Measurements from ENCODE around the gene PTH1R.

The PTH1R gene

GRCh38 chr3:46871222-46871621, 6.3 kb upstream of the PTH1R start:
- WGBS (ENCODE audit: insufficient coverage, insufficient read length) = no CpG with 5 or more reads among the region's 10 CpGs
- Histone ChIP-seq H3K36me3 (ENCODE audit: control insufficient read depth, insufficient read depth, low read length) (no peaks in the 10 kb centered on the region), H3K27me3 (ENCODE audit: control insufficient read depth, insufficient read depth, low read length) (peaks cover 2% of the 10 kb centered on the region), H3K4me3 (ENCODE audit: low read length) (no peak overlapping the region), H3K27ac (ENCODE audit: low read length) (no peak overlapping the region), H3K4me1 (ENCODE audit: control insufficient read depth, insufficient read depth, low read length) (peaks cover 2% of the 10 kb centered on the region; the same call in 1 of the 2 replicates), H3K9me3 (ENCODE audit: control insufficient read depth, insufficient read depth, low read length) (no peaks in the 10 kb centered on the region)
- no peak for DNase-seq (ENCODE audit: low read depth, low spot score)

GRCh38 chr3:46873521-46873920, 4.0 kb upstream of the PTH1R start:
- WGBS (ENCODE audit: insufficient coverage, insufficient read length) = no CpG with 5 or more reads among the region's 5 CpGs
- DNase-seq (ENCODE audit: low read depth, low spot score) = no peak
- H3K9me3 ChIP-seq (ENCODE audit: control insufficient read depth, insufficient read depth, low read length) = no peaks in the 10 kb centered on the region
- peaks cover 2% of the 10 kb centered on the region for H3K27me3 ChIP-seq (ENCODE audit: control insufficient read depth, insufficient read depth, low read length)
- no peak overlapping the region for H3K4me3 ChIP-seq (ENCODE audit: low read length)
- H3K36me3 ChIP-seq (ENCODE audit: control insufficient read depth, insufficient read depth, low read length) = no peaks in the 10 kb centered on the region
- H3K4me1 ChIP-seq (ENCODE audit: control insufficient read depth, insufficient read depth, low read length) = peaks cover 2% of the 10 kb centered on the region; the same call in 1 of the 2 replicates
- H3K27ac ChIP-seq (ENCODE audit: low read length) = no peak overlapping the region

GRCh38 chr3:46874430-46874829, 3.1 kb upstream of the PTH1R start:
- peaks cover 1% of the 10 kb centered on the region; the same call in 1 of the 2 replicates for H3K4me1 ChIP-seq (ENCODE audit: control insufficient read depth, insufficient read depth, low read length)
- H3K4me3 ChIP-seq (ENCODE audit: low read length) = no peak overlapping the region
- WGBS (ENCODE audit: insufficient coverage, insufficient read length) = no CpG with 5 or more reads among the region's 18 CpGs
- no peak overlapping the region for H3K27ac ChIP-seq (ENCODE audit: low read length)
- no peak for DNase-seq (ENCODE audit: low read depth, low spot score)
- H3K27me3 ChIP-seq (ENCODE audit: control insufficient read depth, insufficient read depth, low read length) = peaks cover 9% of the 10 kb centered on the region
- H3K9me3 ChIP-seq (ENCODE audit: control insufficient read depth, insufficient read depth, low read length) = no peaks in the 10 kb centered on the region
- H3K36me3 ChIP-seq (ENCODE audit: control insufficient read depth, insufficient read depth, low read length) = no peaks in the 10 kb centered on the region

- Histone ChIP-seq H3K27ac (ENCODE audit: low read length) (no peak overlapping the region), H3K36me3 (ENCODE audit: control insufficient read depth, insufficient read depth, low read length) (no peaks in the 10 kb centered on the region), H3K4me3 (ENCODE audit: low read length) (no peak overlapping the region), H3K27me3 (ENCODE audit: control insufficient read depth, insufficient read depth, low read length) (peaks cover 20% of the 10 kb centered on the region), H3K9me3 (ENCODE audit: control insufficient read depth, insufficient read depth, low read length) (no peaks in the 10 kb centered on the region), H3K4me1 (ENCODE audit: control insufficient read depth, insufficient read depth, low read length) (no peaks in the 10 kb centered on the region)
- DNase-seq (ENCODE audit: low read depth, low spot score) = no peak
- no CpG with 5 or more reads among the region's 9 CpGs for WGBS (ENCODE audit: insufficient coverage, insufficient read length)
Measured at GRCh38 chr3:46875560-46875959, 2.0 kb upstream of the PTH1R start.

GRCh38 chr3:46876313-46877300, 914 bp upstream of the PTH1R start:
- Histone ChIP-seq H3K4me3 (ENCODE audit: low read length) (no peak overlapping the region), H3K4me1 (ENCODE audit: control insufficient read depth, insufficient read depth, low read length) (no peaks in the 10 kb centered on the region), H3K27ac (ENCODE audit: low read length) (no peak overlapping the region), H3K9me3 (ENCODE audit: control insufficient read depth, insufficient read depth, low read length) (no peaks in the 10 kb centered on the region), H3K36me3 (ENCODE audit: control insufficient read depth, insufficient read depth, low read length) (no peaks in the 10 kb centered on the region), H3K27me3 (ENCODE audit: control insufficient read depth, insufficient read depth, low read length) (peaks cover 30% of the 10 kb centered on the region)
- no peak for DNase-seq (ENCODE audit: low read depth, low spot score)
- no CpG with 5 or more reads among the region's 10 CpGs for WGBS (ENCODE audit: insufficient coverage, insufficient read length)

- WGBS (ENCODE audit: insufficient coverage, insufficient read length) = no CpG with 5 or more reads among the region's 2 CpGs
- H3K4me1 ChIP-seq (ENCODE audit: control insufficient read depth, insufficient read depth, low read length) = peaks cover 2% of the 10 kb centered on the region; the same call in 1 of the 2 replicates
- H3K9me3 ChIP-seq (ENCODE audit: control insufficient read depth, insufficient read depth, low read length) = no peaks in the 10 kb centered on the region
- peaks cover 35% of the 10 kb centered on the region for H3K27me3 ChIP-seq (ENCODE audit: control insufficient read depth, insufficient read depth, low read length)
- H3K4me3 ChIP-seq (ENCODE audit: low read length) = no peak overlapping the region
- H3K27ac ChIP-seq (ENCODE audit: low read length) = no peak overlapping the region
- H3K36me3 ChIP-seq (ENCODE audit: control insufficient read depth, insufficient read depth, low read length) = no peaks in the 10 kb centered on the region
- DNase-seq (ENCODE audit: low read depth, low spot score) = no peak
Measured at GRCh38 chr3:46878781-46879436, 1.4 kb downstream of the PTH1R start.

GRCh38 chr3:46880884-46881595, 3.5 kb downstream of the PTH1R start:
- Histone ChIP-seq H3K36me3 (ENCODE audit: control insufficient read depth, insufficient read depth, low read length) (no peaks in the 10 kb centered on the region), H3K27ac (ENCODE audit: low read length) (no peak overlapping the region), H3K9me3 (ENCODE audit: control insufficient read depth, insufficient read depth, low read length) (no peaks in the 10 kb centered on the region), H3K4me1 (ENCODE audit: control insufficient read depth, insufficient read depth, low read length) (peaks cover 3% of the 10 kb centered on the region; the same call in 1 of the 2 replicates), H3K27me3 (ENCODE audit: control insufficient read depth, insufficient read depth, low read length) (peaks cover 54% of the 10 kb centered on the region), H3K4me3 (ENCODE audit: low read length) (peak overlapping the region; percentile 38; the same call in 1 of the 2 replicates)
- no CpG with 5 or more reads among the region's 29 CpGs for WGBS (ENCODE audit: insufficient coverage, insufficient read length)
- no peak for DNase-seq (ENCODE audit: low read depth, low spot score)

- H3K4me3 ChIP-seq (ENCODE audit: low read length) = peak overlapping the region; percentile 38; the same call in 1 of the 2 replicates
- WGBS (ENCODE audit: insufficient coverage, insufficient read length) = no CpG with 5 or more reads among the region's 83 CpGs
Measured at GRCh38 chr3:46881596-46882376, 4.3 kb downstream of the PTH1R start.

GRCh38 chr3:46882377-46883053, 5.0 kb downstream of the PTH1R start:
- no CpG with 5 or more reads among the region's 72 CpGs for WGBS (ENCODE audit: insufficient coverage, insufficient read length)
- peaks cover 3% of the 10 kb centered on the region; the same call in 1 of the 2 replicates for H3K4me1 ChIP-seq (ENCODE audit: control insufficient read depth, insufficient read depth, low read length)
- no peak for DNase-seq (ENCODE audit: low read depth, low spot score)
- H3K27ac ChIP-seq (ENCODE audit: low read length) = no peak overlapping the region
- H3K4me3 ChIP-seq (ENCODE audit: low read length) = peak overlapping the region; percentile 38; the same call in 1 of the 2 replicates
- H3K9me3 ChIP-seq (ENCODE audit: control insufficient read depth, insufficient read depth, low read length) = no peaks in the 10 kb centered on the region
- peaks cover 58% of the 10 kb centered on the region for H3K27me3 ChIP-seq (ENCODE audit: control insufficient read depth, insufficient read depth, low read length)
- H3K36me3 ChIP-seq (ENCODE audit: control insufficient read depth, insufficient read depth, low read length) = no peaks in the 10 kb centered on the region

More at GRCh38 chr3:46881596-46882376, 4.3 kb downstream of the PTH1R start:
- Histone ChIP-seq H3K9me3 (ENCODE audit: control insufficient read depth, insufficient read depth, low read length) (no peaks in the 10 kb centered on the region), H3K27ac (ENCODE audit: low read length) (no peak overlapping the region), H3K27me3 (ENCODE audit: control insufficient read depth, insufficient read depth, low read length) (peaks cover 58% of the 10 kb centered on the region), H3K4me1 (ENCODE audit: control insufficient read depth, insufficient read depth, low read length) (peaks cover 3% of the 10 kb centered on the region; the same call in 1 of the 2 replicates), H3K36me3 (ENCODE audit: control insufficient read depth, insufficient read depth, low read length) (no peaks in the 10 kb centered on the region)
- no peak for DNase-seq (ENCODE audit: low read depth, low spot score)
